Esophagus (tissue), 2 donors: ENCODE measurements around the gene TIGD1. TPM values are rescaled to one million over a fixed set of nuclear protein-coding genes. Genes with fewer than 3 reads are reported as not detected.

ENCODE experiments used
- H3K27ac ChIP-seq, 2 donors: one replicate each; pipeline ENCODE4 v1.5.1; 2013; ENCODE audit warnings: low read depth in 2 of 2, mild to moderate bottlenecking in 2 of 2, inconsistent platforms in 1 of 2, low read length in 1 of 2, moderate library complexity in 1 of 2
- H3K27me3 ChIP-seq, 2 donors: one replicate each; pipeline ENCODE4 v1.6.1; 2013; ENCODE audit warnings: low read length in 2 of 2, control low read depth in 1 of 2, mild to moderate bottlenecking in 1 of 2; ENCODE audit not compliant: insufficient read depth in 2 of 2, control insufficient read depth in 1 of 2
- H3K36me3 ChIP-seq, 2 donors: one replicate each; pipeline ENCODE4 v1.6.1; 2013; ENCODE audit warnings: low read length in 1 of 2; ENCODE audit not compliant: control insufficient read depth in 2 of 2, insufficient read depth in 2 of 2
- H3K4me1 ChIP-seq, 2 donors: one replicate each; pipeline ENCODE4 v1.6.1; 2013; ENCODE audit warnings: low read length in 1 of 2; ENCODE audit not compliant: control insufficient read depth in 2 of 2, insufficient read depth in 2 of 2
- H3K4me3 ChIP-seq, 2 donors: one replicate each; pipeline ENCODE4 v1.5.1; 2013; ENCODE audit warnings: low read length in 2 of 2, mild to moderate bottlenecking in 2 of 2, low read depth in 1 of 2, moderate library complexity in 1 of 2
- H3K9me3 ChIP-seq, 2 donors: one replicate each; pipeline ENCODE4 v1.6.1; 2013; ENCODE audit warnings: mild to moderate bottlenecking in 2 of 2, low read depth in 1 of 2, low read length in 1 of 2, moderate library complexity in 1 of 2; ENCODE audit not compliant: control insufficient read depth in 2 of 2, insufficient read depth in 1 of 2
- WGBS, 2 donors: extraction: QIAGEN DNeasy Blood & Tissue Kit; methylation state at CpG; one replicate each; pipeline ENCODE4 v1.1.7; 2013; 5-methylcytosine and 5-hydroxymethylcytosine counted together
- polyA plus RNA-seq, 2 donors: library from polyadenylated mRNA; stranded (reverse); fragments of 200-250 nt; gene quantifications; one replicate each; pipeline ENCODE4 v1.2.3, GENCODE V29; 2013
- donor health status: healthy with polysubstance abuse.
- donor health status: Bipolar disorder and iron deficiency.

The TIGD1 gene
- polyA plus RNA-seq, 2 donors: 1.8 to 4.4 TPM

DNA sequence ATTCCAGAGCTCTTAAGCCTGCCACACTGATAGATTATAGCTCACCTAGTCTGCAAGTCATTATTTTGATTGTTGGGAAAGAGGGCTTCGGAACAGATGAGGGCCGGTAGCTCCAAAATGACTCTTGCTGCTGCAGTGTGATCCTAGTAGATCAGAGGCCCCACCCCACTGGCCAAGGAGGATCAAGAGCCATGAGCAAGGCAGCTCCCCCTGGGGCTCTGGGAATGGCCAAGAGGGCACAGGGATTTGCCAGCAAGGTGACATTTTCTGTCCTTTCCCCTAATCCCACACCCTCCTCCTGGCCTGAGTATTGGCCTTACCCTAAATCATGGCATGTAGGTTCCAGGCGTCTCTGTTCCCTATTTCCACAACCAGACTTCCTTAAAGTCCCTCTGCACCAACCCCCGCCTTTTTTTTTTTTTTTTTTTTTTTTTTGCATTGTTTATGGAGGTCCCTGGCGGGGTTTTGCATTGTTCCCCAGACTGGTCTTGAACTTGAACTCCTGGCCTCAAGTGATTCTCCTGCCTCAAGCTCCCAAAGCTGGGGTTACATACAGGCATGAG, 36.7 kb upstream of the TIGD1 start:
- 84 to 91% methylated on average over 5 of the region's 5 CpGs for WGBS, 2 donors
- Histone ChIP-seq H3K4me1 (peaks cover 2 to 6% of the 10 kb centered on the region in 2 donors), H3K9me3 (no peaks in the 10 kb centered on the region), H3K27ac (no peak overlapping the region), H3K27me3 (no peaks in the 10 kb centered on the region), H3K4me3 (no peak overlapping the region), H3K36me3 (peaks cover 2 to 5% of the 10 kb centered on the region in 2 donors)

DNA sequence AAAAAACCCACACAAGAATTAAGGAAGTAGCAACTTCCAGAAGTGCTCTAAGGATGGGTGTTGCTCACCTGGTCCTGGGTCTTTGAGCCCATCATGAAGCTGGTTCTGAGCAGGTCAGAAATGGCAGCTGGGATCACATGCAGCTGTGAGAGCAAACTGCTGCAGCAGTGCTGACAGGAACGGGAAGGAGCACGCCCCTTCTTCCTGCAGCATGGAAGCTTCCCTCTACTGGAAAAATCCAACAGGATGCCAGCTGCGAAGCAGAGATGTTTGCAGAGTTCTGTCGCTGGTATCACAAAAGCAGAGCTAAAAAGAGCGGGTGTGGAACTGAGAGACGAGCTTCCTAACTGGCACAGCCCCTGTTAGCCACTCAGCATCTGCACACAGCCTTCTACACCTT, 33.9 kb upstream of the TIGD1 start:
- no peak overlapping the region for H3K27ac ChIP-seq
- peaks cover 2 to 6% of the 10 kb centered on the region in 2 donors for H3K4me1 ChIP-seq
- no peaks in the 10 kb centered on the region for H3K9me3 ChIP-seq
- no peak overlapping the region for H3K4me3 ChIP-seq
- no peaks in the 10 kb centered on the region for H3K27me3 ChIP-seq
- 85 to 89% methylated on average over 6 of the region's 6 CpGs for whole genome bisulfite sequencing, 2 donors
- peaks cover 4 to 5% of the 10 kb centered on the region in 2 donors for H3K36me3 ChIP-seq

DNA sequence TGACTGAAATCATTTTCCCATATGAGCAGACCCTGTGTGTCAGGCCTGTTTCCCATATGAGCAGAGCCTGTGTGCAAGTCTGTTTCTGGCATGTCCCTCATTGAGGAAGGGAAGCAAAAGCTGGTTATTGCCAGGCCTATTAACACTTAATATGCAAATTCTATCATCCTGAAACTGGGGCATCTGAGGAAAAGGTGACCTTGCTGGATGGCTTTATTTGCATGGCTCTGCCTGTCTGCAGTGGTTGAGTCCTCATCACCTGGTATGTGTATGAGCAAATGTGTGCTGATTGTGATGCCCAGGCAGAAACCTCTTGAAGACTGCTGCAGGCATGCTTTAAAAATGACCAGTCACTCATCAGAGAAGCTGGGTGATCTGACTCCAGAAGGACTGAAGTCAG, 31.4 kb upstream of the TIGD1 start:
- Histone ChIP-seq H3K27ac (no peak overlapping the region), H3K27me3 (no peaks in the 10 kb centered on the region), H3K9me3 (no peaks in the 10 kb centered on the region), H3K4me3 (no peak overlapping the region), H3K36me3 (peaks cover 5 to 6% of the 10 kb centered on the region in 2 donors), H3K4me1 (no peaks in the 10 kb centered on the region)

DNA sequence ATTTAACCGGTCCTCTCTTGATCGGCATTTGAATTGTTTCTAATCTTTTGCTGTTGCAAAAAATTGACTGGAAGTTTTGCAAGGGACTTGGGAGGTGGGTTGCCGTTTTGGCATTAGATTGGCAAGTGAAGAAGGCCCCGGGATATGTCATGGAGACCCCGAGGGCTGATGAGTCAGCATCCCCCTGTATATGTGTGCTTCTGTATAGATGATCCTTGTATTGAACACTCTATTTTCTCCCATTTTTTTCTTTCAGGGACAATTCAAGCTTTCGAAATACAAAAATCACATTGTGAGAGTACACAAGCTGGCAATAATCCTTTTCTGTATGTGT, 30.3 kb upstream of the TIGD1 start:
- 76 to 93% methylated on average over 6 of the region's 6 CpGs for WGBS, 2 donors
- Histone ChIP-seq H3K36me3 (peaks cover 5 to 6% of the 10 kb centered on the region in 2 donors), H3K4me3 (no peak overlapping the region), H3K4me1 (no peaks in the 10 kb centered on the region), H3K9me3 (no peaks in the 10 kb centered on the region), H3K27me3 (no peaks in the 10 kb centered on the region), H3K27ac (no peak overlapping the region)

DNA sequence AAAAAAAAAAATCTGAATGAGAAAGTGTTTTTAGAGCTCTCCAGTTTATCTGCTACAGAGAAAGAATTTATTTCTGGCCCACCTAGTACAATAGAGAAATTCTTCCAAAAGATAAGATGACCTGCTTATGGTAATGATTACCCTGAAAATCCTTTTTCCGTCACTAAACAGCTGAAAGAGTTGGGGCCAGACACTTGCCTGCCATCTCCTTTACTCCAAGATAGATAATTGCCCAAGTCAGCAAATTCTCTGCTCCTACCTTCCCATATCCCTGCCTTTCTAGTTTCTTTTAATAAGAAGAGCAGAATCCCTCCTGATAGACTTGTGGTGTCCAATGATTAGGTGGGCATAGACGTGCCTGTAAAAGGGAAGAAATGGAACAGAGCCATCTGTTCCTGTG, 28.3 kb upstream of the TIGD1 start:
- Histone ChIP-seq H3K27ac (no peak overlapping the region), H3K9me3 (no peaks in the 10 kb centered on the region), H3K36me3 (peaks cover under 1 to 8% of the 10 kb centered on the region in 2 donors), H3K27me3 (no peaks in the 10 kb centered on the region), H3K4me1 (no peaks in the 10 kb centered on the region), H3K4me3 (no peak overlapping the region)
- 90 to 96% methylated on average over 2 of the region's 2 CpGs for WGBS, 2 donors

DNA sequence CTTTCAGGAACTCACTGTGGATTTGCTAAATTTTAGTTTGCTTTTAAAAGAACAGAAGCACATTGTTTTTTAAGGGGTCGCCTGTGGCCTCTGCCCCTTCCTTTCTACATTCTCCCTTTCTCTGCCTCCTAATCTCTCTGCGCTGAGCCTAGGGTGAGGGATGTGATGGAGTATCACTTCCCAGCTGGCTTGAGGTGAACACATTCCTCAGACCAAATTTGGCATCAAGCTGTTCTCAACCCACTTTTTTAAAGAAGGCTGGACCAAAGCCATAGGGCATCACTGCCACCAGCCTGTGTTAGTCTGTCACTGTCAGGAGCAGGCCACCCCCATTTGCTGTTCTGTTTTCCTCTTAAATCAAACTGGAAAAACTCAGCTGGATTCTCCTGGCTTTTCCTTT, 27.5 kb upstream of the TIGD1 start:
- Histone ChIP-seq H3K36me3 (peaks cover 5 to 8% of the 10 kb centered on the region in 2 donors), H3K27me3 (no peaks in the 10 kb centered on the region), H3K27ac (no peak overlapping the region), H3K9me3 (no peaks in the 10 kb centered on the region), H3K4me1 (no peaks in the 10 kb centered on the region), H3K4me3 (no peak overlapping the region)
- WGBS, 2 donors: 90 to 92% methylated on average over 2 of the region's 2 CpGs

DNA sequence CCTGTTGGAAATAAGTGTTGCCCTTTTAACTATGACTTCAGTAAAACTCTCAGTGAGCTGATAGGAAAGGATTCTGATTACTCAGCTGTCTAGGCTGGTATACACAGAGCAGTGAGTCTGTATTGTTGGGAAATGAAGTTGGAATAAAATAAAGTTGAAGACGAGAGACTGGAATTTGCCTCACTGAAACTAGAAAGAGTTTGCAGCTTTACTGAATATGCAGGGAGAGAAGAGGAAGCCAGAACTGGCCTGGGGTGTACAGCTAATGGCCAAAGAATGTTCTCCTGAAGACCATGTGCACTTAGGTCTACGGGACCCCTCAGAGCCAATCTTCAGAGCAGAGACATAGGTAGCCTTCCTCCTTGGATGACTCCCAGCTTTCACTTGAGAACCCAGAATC, 26.6 kb upstream of the TIGD1 start:
- Histone ChIP-seq H3K9me3 (no peaks in the 10 kb centered on the region), H3K4me3 (no peak overlapping the region), H3K27me3 (no peaks in the 10 kb centered on the region), H3K36me3 (peaks cover 8% of the 10 kb centered on the region in 2 donors), H3K27ac (no peak overlapping the region), H3K4me1 (no peaks in the 10 kb centered on the region)
- WGBS, 2 donors: 83 to 98% methylated on average over 2 of the region's 2 CpGs

DNA sequence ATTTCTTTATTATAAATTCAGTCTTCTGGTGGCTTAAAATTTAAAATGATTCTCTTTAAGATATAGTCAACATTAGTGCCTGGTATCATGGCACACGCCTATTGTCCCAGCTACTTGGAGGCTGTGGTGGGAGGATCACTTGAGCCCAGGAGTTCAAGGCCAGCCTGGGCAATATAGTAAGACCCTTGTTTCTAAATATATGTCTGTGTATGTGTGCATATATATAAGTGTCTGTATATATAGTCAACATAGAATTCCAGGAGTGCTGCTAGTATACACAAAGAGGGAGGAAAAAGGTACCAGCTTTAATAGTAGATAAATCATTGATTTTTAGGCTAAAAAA, 25.0 kb upstream of the TIGD1 start:
- no peaks in the 10 kb centered on the region for H3K4me1 ChIP-seq
- H3K36me3 ChIP-seq: peaks cover 8 to 11% of the 10 kb centered on the region in 2 donors
- WGBS, 2 donors: 97 to 98% methylated on average over 1 of the region's 1 CpG
- no peak overlapping the region for H3K4me3 ChIP-seq
- H3K27ac ChIP-seq: no peak overlapping the region
- no peaks in the 10 kb centered on the region for H3K9me3 ChIP-seq
- no peaks in the 10 kb centered on the region for H3K27me3 ChIP-seq

DNA sequence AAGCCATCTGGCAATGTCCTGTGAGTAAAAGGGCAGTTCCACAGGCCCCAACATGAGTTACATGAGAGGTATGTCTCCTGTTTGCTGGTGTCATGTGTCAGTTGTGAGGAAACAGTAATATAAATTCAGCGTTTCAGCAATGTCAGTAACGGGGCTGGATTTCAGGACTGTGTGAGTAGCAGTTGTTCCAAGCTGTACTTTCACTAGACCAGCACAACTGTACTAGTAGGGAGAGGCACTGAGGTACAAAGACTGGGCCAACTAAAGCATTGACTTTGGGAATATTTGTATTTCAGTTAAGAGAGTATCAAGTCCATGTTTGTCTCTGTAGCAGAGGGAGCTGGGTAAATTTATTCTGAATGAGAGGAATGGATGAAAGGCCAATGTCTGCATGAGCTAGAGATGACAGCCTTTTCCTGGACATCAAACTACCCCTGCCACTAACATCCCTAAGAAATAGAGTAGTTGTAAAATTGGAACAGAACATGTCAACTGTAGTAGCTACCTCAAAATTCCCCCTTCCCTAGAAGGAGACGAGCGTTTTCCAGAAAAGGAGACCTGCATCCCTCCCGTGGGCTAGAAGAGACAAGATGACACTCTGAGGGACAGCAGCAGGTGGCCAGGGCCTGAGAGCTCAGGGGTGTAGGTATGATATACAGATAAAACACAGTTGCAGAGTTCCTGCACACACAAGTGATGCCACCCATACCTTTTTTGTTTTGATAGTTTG, 24.5 kb upstream of the TIGD1 start:
- no peaks in the 10 kb centered on the region for H3K27me3 ChIP-seq
- H3K9me3 ChIP-seq: no peaks in the 10 kb centered on the region
- H3K27ac ChIP-seq: no peak overlapping the region
- no peak overlapping the region for H3K4me3 ChIP-seq
- 87 to 92% methylated on average over 5 of the region's 5 CpGs for WGBS, 2 donors
- H3K4me1 ChIP-seq: no peaks in the 10 kb centered on the region
- H3K36me3 ChIP-seq: peaks cover 10 to 14% of the 10 kb centered on the region in 2 donors

DNA sequence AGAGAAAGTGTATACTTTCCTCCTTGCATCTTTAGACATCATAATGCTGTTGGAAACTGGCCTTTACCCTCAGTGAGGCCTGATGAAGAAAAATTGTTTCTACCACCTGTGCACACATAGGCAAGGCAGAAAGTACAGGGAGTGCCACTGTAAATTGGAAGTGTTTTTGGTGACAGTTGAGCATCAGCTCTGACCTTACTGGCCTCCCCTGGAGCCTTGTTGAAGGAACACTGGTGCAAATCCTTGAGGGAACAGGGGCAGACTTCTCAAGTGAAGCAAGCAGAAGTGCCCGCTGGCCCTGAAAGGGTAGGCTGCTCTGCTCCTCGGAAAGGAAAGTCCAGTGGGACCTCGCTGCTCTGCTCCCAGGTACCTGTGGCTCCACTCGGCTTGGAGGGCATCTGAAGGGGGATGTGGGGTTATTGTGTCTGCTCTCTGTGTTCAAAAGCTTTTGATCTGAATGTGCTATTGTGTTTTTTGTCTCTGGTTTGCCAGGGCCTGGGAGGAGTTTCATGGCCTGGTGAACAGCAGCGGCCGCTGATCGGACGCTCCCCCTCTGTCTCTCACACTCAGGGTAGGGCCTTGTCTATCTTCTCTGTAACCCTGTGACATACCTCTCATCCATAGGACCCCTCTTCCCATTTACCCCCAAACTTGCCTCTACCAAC, 23.5 kb upstream of the TIGD1 start:
- Histone ChIP-seq H3K4me1 (no peaks in the 10 kb centered on the region), H3K27me3 (no peaks in the 10 kb centered on the region), H3K4me3 (no peak overlapping the region), H3K36me3 (peaks cover 18 to 22% of the 10 kb centered on the region in 2 donors), H3K9me3 (no peaks in the 10 kb centered on the region), H3K27ac (no peak overlapping the region)
- 91 to 92% methylated on average over 8 of the region's 8 CpGs for WGBS, 2 donors
